ENCODE measurements around the gene TTLL12. TPM values are rescaled to one million over a fixed set of nuclear protein-coding genes. Genes with fewer than 3 reads are reported as not detected.

TTLL12 gene
- total and polyA plus RNA-seq, 2 of the 8 experiments (the other 6 are each of a cell fraction or from before 2014, with no cell fraction given) = 101 to 124 TPM

DNA sequence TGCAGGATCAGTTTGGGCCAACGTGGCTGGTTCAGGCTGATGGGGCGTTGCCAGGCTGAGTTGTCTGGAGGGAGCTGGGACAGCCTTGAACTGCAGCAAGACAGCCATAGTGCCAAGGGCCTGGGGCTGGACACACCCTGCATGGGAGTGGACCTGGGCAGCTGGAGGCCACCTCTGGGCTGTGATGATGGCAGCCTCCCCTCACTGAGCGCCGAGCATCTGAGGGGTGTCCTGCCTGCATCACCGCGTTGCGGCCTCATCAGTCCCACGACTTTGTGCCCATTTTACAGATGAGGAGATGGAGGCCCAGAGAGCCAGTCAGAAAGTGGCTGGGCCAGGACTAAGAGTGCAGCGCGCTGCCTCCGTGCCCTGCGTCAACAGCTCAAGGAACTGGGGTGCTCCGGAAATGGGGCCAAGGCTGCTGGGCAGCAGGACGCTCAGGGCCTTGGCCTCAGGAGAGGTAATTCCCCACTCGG is 36.2 kb downstream of the TTLL12 start:
- Histone ChIP-seq H2BK12ac (ENCODE audit: low read depth, low read length) (no peak overlapping the region; the same call in 1 of the 2 replicates), H4K91ac (replicated peaks; ENCODE audit: insufficient read length, low read length) (peak overlapping the region; percentile 0), H3K4me2 (ENCODE audit: insufficient read depth in 1 of 2, low read depth in 2 of 2, low read length in 2 of 2) (peak overlapping the region; percentile 54 to 67), H3K27ac (ENCODE audit: low read depth, low read length) (no peak overlapping the region), H3K4me1 (replicated peaks in 1 of 4; ENCODE audit: control insufficient read depth in 3 of 4, insufficient read depth in 4 of 4, low read length in 3 of 4) (peaks cover 0 to 12% (median 10%) of the 10 kb centered on the region in 4 experiments; a peak in 6 of 7 replicates), H3K4ac (replicated peaks; ENCODE audit: insufficient read length, low read depth, low read length) (no peak overlapping the region), H3K23me2 (ENCODE audit: low read depth, low read length) (peaks cover 13% of the 10 kb centered on the region; the same call in 1 of the 2 replicates), H3K9ac (replicated peaks in 1 of 4; ENCODE audit: extremely low read depth in 1 of 4, low read depth in 3 of 4, low read length in 3 of 4) (no peak overlapping the region), H3K79me1 (ENCODE audit: low read depth, low read length) (no peaks in the 10 kb centered on the region), H3K9me3 (ENCODE audit: insufficient read depth in 2 of 2, low read depth in 1 of 2, low read length in 1 of 2) (no peaks in the 10 kb centered on the region), H3K14ac (ENCODE audit: insufficient read length) (no peak overlapping the region), H4K20me1 (replicated peaks in 1 of 2; ENCODE audit: control insufficient read depth in 1 of 2, insufficient read depth in 2 of 2, low read length in 2 of 2) (no peaks in the 10 kb centered on the region), H3K36me3 (ENCODE audit: control insufficient read depth in 2 of 4, insufficient read depth in 4 of 4, low read length in 3 of 4) (no peaks in the 10 kb centered on the region), H3K27me3 (replicated peaks in 1 of 4; ENCODE audit: control insufficient read depth in 3 of 4, extremely low read depth in 1 of 4, insufficient read depth in 3 of 4, low read length in 3 of 4) (peaks cover 1 to 21% (median 14%) of the 10 kb centered on the region in 4 experiments), H3K4me3 (ENCODE audit: extremely low read depth in 1 of 4, insufficient read depth in 2 of 4, low read depth in 3 of 4, low read length in 4 of 4) (peak overlapping the region; percentile 39 to 70 (median 46)), H2BK20ac (ENCODE audit: low read length) (no peak overlapping the region), H3K56ac (replicated peaks; ENCODE audit: insufficient read length, low read depth, low read length) (no peak overlapping the region), H4K5ac (ENCODE audit: insufficient read length, low read depth, low read length) (no peak overlapping the region), H4K8ac (ENCODE audit: extremely low read depth, insufficient read depth, low read length) (peak overlapping the region; percentile 22; the same call in 1 of the 2 replicates), H2BK5ac (ENCODE audit: low read depth, low read length) (no peak overlapping the region), H3K23ac (ENCODE audit: insufficient read length) (no peak overlapping the region), H2AK5ac (ENCODE audit: low read depth, low read length) (no peak overlapping the region), H3K79me2 (ENCODE audit: control insufficient read depth in 1 of 2, insufficient read depth in 2 of 2, low read length in 2 of 2) (no peaks in the 10 kb centered on the region), H3K18ac (ENCODE audit: extremely low read depth, low read length) (no peak overlapping the region), H2AFZ (ENCODE audit: low read length) (peak overlapping the region; percentile 9; the same call in 1 of the 2 replicates), H2BK15ac (ENCODE audit: low read length) (no peak overlapping the region; the same call in 1 of the 2 replicates), H2BK120ac (replicated peaks; ENCODE audit: low read depth, low read length) (no peak overlapping the region)
- POLR2A ChIA-PET (ENCODE audit: partially characterized antibody) = interaction anchor here (2.2 kb wide), 1 partner anchor 37 kb away, joined by 4 read pairs; no protein-coding TSS in a partner anchor
- FAIRE-seq = no peak
- no peak for DNase-seq (ENCODE audit: low read depth in 1 of 2, low spot score in 2 of 2)
- CTCF ChIA-PET (ENCODE audit: partially characterized antibody) = interaction anchor here (0.9 to 1.4 kb wide), 3 partner anchors 81 to 238 kb away, joined by 3 read pairs; no protein-coding TSS in a partner anchor
- 86% methylated on average over 15 of the region's 15 CpGs; no CpG with 5 or more reads in 1 of the 2 experiments for WGBS, 2 experiments (ENCODE audit: extremely low coverage in 1 of 2, insufficient coverage in 1 of 2, insufficient read length in 1 of 2, insufficient replicate concordance in 2 of 2, low coverage in 1 of 2, low lambda C conversion rate in 2 of 2, missing lambda C conversion rate in 1 of 2)
- TF ChIP-seq SP4 (IDR thresholded peaks at IDR 0.05; ENCODE audit: low read length) (no peak), HDAC6 (IDR thresholded peaks at IDR 0.05; ENCODE audit: low read depth, low read length) (no peak), RBBP5 (IDR thresholded peaks at IDR 0.05; ENCODE audit: borderline replicate concordance, low read depth, low read length) (no peak), CREB1 (IDR thresholded peaks at IDR 0.05) (no peak), YY1 (IDR thresholded peaks at IDR 0.05; ENCODE audit: low read depth, low read length) (no peak), POU5F1 (IDR thresholded peaks at IDR 0.05; ENCODE audit: low read depth, low read length) (no peak), RAD21 (IDR thresholded peaks at IDR 0.05 in 1 of 2, conservative IDR thresholded peaks at IDR 0.05 in 1 of 2; ENCODE audit: low read depth in 2 of 2, low read length in 2 of 2) (no peak), POLR2A (IDR thresholded peaks at IDR 0.05; ENCODE audit: control extremely low read depth in 1 of 2, low read depth in 2 of 2, low read length in 2 of 2) (no peak), KDM1A (IDR thresholded peaks at IDR 0.05; ENCODE audit: borderline replicate concordance, low read length) (peak; percentile 98), BCL11A (IDR thresholded peaks at IDR 0.05; ENCODE audit: low read depth in 2 of 2, low read length in 2 of 2) (no peak), GABPA (IDR thresholded peaks at IDR 0.05; ENCODE audit: borderline replicate concordance, insufficient read depth, low read length) (0 out of 2 replicates have a peak, but pooled peaks have one; percentile 15), SUZ12 (IDR thresholded peaks at IDR 0.05; ENCODE audit: low read length) (no peak), FOSL1 (IDR thresholded peaks at IDR 0.05; ENCODE audit: insufficient read depth, low read depth, low read length) (no peak), NRF1 (IDR thresholded peaks at IDR 0.05; ENCODE audit: low read depth, low read length) (no peak)
